ENCODE measurements around the gene BRPF1. TPM values are rescaled to one million over a fixed set of nuclear protein-coding genes. Genes with fewer than 3 reads are reported as not detected.

BRPF1 gene
- total RNA-seq = 25.6 and 27.0 TPM in 2 replicates

GRCh38 chr3:9731206-9732079 is at the start of gene BRPF1:
Gene BRPF1, plus strand, starts transcription at chr3:9731735. Its CDS starts 2,406 bp downstream, at chr3:9734141.

GRCh38 chr3:9703736-9704346 is 27.7 kb upstream of the BRPF1 start, which contains the start of gene CPNE9:
Gene CPNE9, plus strand, starts transcription at chr3:9703833. Its CDS starts 164 bp downstream, at chr3:9703997.

GRCh38 chr3:9749645-9750555 is 18.4 kb downstream of the BRPF1 start, which contains the start of gene OGG1:
Gene OGG1, plus strand, starts transcription at chr3:9749952. Its CDS starts 335 bp downstream, at chr3:9750287.

GRCh38 chr3:9769426-9770275 is 38.1 kb downstream of the BRPF1 start, which contains the start of gene CAMK1:
Gene CAMK1, minus strand, starts transcription at chr3:9769947. Its CDS starts 2,198 bp downstream, at chr3:9767749.

GRCh38 chr3:9792405-9793160 is 61.0 kb downstream of the BRPF1 start, which contains the start of the genes ARPC4 and TADA3:
Gene ARPC4, plus strand, starts transcription at chr3:9793082. Its CDS starts 40 bp downstream, at chr3:9793122.
Gene TADA3, minus strand, starts transcription at chr3:9792473. Its CDS starts 1,007 bp downstream, at chr3:9791466.

Other genes with a start within 250 kb of the BRPF1 start
- 0.12 TPM in 1 of 2 replicates, not detected in the other for gene LHFPL4, start 177.9 kb upstream of the BRPF1 start, total RNA-seq
- gene MTMR14, start 82.2 kb upstream of the BRPF1 start, total RNA-seq = 38.1 and 44.3 TPM in 2 replicates
- not detected in 2 replicates for gene CPNE9, start 27.9 kb upstream of the BRPF1 start, total RNA-seq
- 35.4 and 38.3 TPM in 2 replicates for gene OGG1, start 18.2 kb downstream of the BRPF1 start, total RNA-seq
- 24.0 and 24.9 TPM in 2 replicates for gene CAMK1, start 38.2 kb downstream of the BRPF1 start, total RNA-seq
- gene TADA3, start 60.7 kb downstream of the BRPF1 start, total RNA-seq = 94.1 and 96.5 TPM in 2 replicates
- 190 and 236 TPM in 2 replicates for gene ARPC4, start 61.3 kb downstream of the BRPF1 start, total RNA-seq
- gene TTLL3, start 78.5 kb downstream of the BRPF1 start, total RNA-seq = 40.9 and 45.4 TPM in 2 replicates
- 30.3 and 33.2 TPM in 2 replicates for gene RPUSD3, start 112.3 kb downstream of the BRPF1 start, total RNA-seq
- gene CIDEC, start 148.5 kb downstream of the BRPF1 start, total RNA-seq = not detected in 2 replicates
- gene JAGN1, start 158.9 kb downstream of the BRPF1 start, total RNA-seq = 28.4 and 30.7 TPM in 2 replicates
- gene IL17RE, start 171.1 kb downstream of the BRPF1 start, total RNA-seq = 3.2 and 6.9 TPM in 2 replicates
- gene IL17RC, start 185.4 kb downstream of the BRPF1 start, total RNA-seq = 63.6 and 69.1 TPM in 2 replicates
- gene CRELD1, start 202.1 kb downstream of the BRPF1 start, total RNA-seq = 20.1 and 29.8 TPM in 2 replicates
- gene PRRT3, start 220.7 kb downstream of the BRPF1 start, total RNA-seq = 4.9 and 6.0 TPM in 2 replicates

Measured in hair follicle dermal papilla cell (primary cell).